Adipocyte (in vitro differentiated cells): ENCODE results near the gene ZIC4.

Experiments
- DNase-seq: peaks from one replicate; pipeline ENCODE4 v3.0.0-alpha.2; 2015; ENCODE audit warnings: low read depth
- H3K27me3 ChIP-seq: replicated peaks from 2 replicates; pipeline ENCODE4 v1.7.0; 2013; ENCODE audit warnings: mild to moderate bottlenecking, low read length, moderate library complexity; ENCODE audit not compliant: control insufficient read depth, insufficient read depth
- H3K36me3 ChIP-seq: 2 replicates; pipeline ENCODE4 v1.7.0; 2013; ENCODE audit warnings: low read length, mild to moderate bottlenecking, moderate library complexity; ENCODE audit not compliant: control insufficient read depth, insufficient read depth, severe bottlenecking
- H3K4me1 ChIP-seq: 2 replicates; pipeline ENCODE4 v1.7.0; 2013; ENCODE audit warnings: mild to moderate bottlenecking, low read length, moderate library complexity; ENCODE audit not compliant: control insufficient read depth, insufficient read depth
- H3K4me3 ChIP-seq: 2 replicates; pipeline ENCODE4 v1.7.0; 2013; ENCODE audit warnings: mild to moderate bottlenecking, low read length, moderate library complexity
- H3K9ac ChIP-seq: 2 replicates; pipeline ENCODE4 v1.7.0; 2013; ENCODE audit warnings: mild to moderate bottlenecking, low read length, moderate library complexity
- H3K9me3 ChIP-seq: 2 replicates; pipeline ENCODE4 v1.7.0; 2013; ENCODE audit warnings: mild to moderate bottlenecking, low read length, moderate library complexity; ENCODE audit not compliant: control insufficient read depth

The ZIC4 gene

GRCh38 chr3:147394884-147395225 lies 11.5 kb downstream of the ZIC4 start:
- Histone ChIP-seq H3K9ac (no peak overlapping the region), H3K27me3 (peaks cover 80% of the 10 kb centered on the region), H3K9me3 (peaks cover 2% of the 10 kb centered on the region), H3K4me3 (no peak overlapping the region), H3K36me3 (no peaks in the 10 kb centered on the region), H3K4me1 (peaks cover 11% of the 10 kb centered on the region)
- DNase-seq, result no peak

- peak overlapping the region; percentile 76 for H3K4me3 ChIP-seq
- H3K4me1 ChIP-seq, result peaks cover 11% of the 10 kb centered on the region
- peaks cover 6% of the 10 kb centered on the region for H3K9me3 ChIP-seq
- no peaks in the 10 kb centered on the region for H3K36me3 ChIP-seq
- DNase-seq, result no peak
- H3K9ac ChIP-seq, result no peak overlapping the region
- H3K27me3 ChIP-seq, result peaks cover 83% of the 10 kb centered on the region
Measured at GRCh38 chr3:147393943-147394883, 12.1 kb downstream of the ZIC4 start.

GRCh38 chr3:147393261-147393942 lies 12.9 kb downstream of the ZIC4 start:
- DNase-seq, result no peak
- peaks cover 83% of the 10 kb centered on the region for H3K27me3 ChIP-seq
- H3K9me3 ChIP-seq, result peaks cover 11% of the 10 kb centered on the region
- H3K4me3 ChIP-seq, result peak overlapping the region; percentile 76
- peaks cover 11% of the 10 kb centered on the region for H3K4me1 ChIP-seq
- no peaks in the 10 kb centered on the region for H3K36me3 ChIP-seq
- no peak overlapping the region for H3K9ac ChIP-seq

- no peaks in the 10 kb centered on the region for H3K36me3 ChIP-seq
- H3K27me3 ChIP-seq, result peaks cover 83% of the 10 kb centered on the region
- H3K9ac ChIP-seq, result no peak overlapping the region
- DNase-seq, result no peak
- H3K4me1 ChIP-seq, result peaks cover 11% of the 10 kb centered on the region
- H3K9me3 ChIP-seq, result peaks cover 18% of the 10 kb centered on the region
- H3K4me3 ChIP-seq, result peak overlapping the region; percentile 67
Measured at GRCh38 chr3:147392625-147392946, 13.8 kb downstream of the ZIC4 start.

GRCh38 chr3:147391781-147392624 lies 14.3 kb downstream of the ZIC4 start:
- Histone ChIP-seq H3K27me3 (peaks cover 85% of the 10 kb centered on the region), H3K4me1 (peaks cover 11% of the 10 kb centered on the region)
- peak; percentile 23 for DNase-seq

GRCh38 chr3:147390589-147391569 lies 15.5 kb downstream of the ZIC4 start:
- Histone ChIP-seq H3K36me3 (no peaks in the 10 kb centered on the region), H3K4me3 (no peak overlapping the region)
- no peak for DNase-seq

More at GRCh38 chr3:147391781-147392624, 14.3 kb downstream of the ZIC4 start:
- Histone ChIP-seq H3K9me3 (peaks cover 19% of the 10 kb centered on the region), H3K9ac (no peak overlapping the region), H3K4me3 (peak overlapping the region; percentile 67), H3K36me3 (no peaks in the 10 kb centered on the region)

GRCh38 chr3:147389717-147390116 lies 16.6 kb downstream of the ZIC4 start:
- no peaks in the 10 kb centered on the region for H3K36me3 ChIP-seq
- peaks cover 87% of the 10 kb centered on the region for H3K27me3 ChIP-seq
- no peak overlapping the region for H3K9ac ChIP-seq
- DNase-seq, result no peak
- peaks cover 11% of the 10 kb centered on the region for H3K4me1 ChIP-seq
- peaks cover 19% of the 10 kb centered on the region for H3K9me3 ChIP-seq
- H3K4me3 ChIP-seq, result no peak overlapping the region

More at GRCh38 chr3:147390589-147391569, 15.5 kb downstream of the ZIC4 start:
- H3K4me1 ChIP-seq, result peaks cover 11% of the 10 kb centered on the region
- H3K9ac ChIP-seq, result no peak overlapping the region
- peaks cover 87% of the 10 kb centered on the region for H3K27me3 ChIP-seq
- peaks cover 19% of the 10 kb centered on the region for H3K9me3 ChIP-seq

GRCh38 chr3:147388700-147389580 lies 17.4 kb downstream of the ZIC4 start:
- Histone ChIP-seq H3K36me3 (no peaks in the 10 kb centered on the region), H3K4me1 (peaks cover 11% of the 10 kb centered on the region), H3K9ac (no peak overlapping the region), H3K4me3 (no peak overlapping the region), H3K27me3 (peaks cover 87% of the 10 kb centered on the region), H3K9me3 (peaks cover 19% of the 10 kb centered on the region)
- no peak for DNase-seq

GRCh38 chr3:147387885-147388699 lies 18.3 kb downstream of the ZIC4 start:
- H3K36me3 ChIP-seq, result no peaks in the 10 kb centered on the region
- peaks cover 19% of the 10 kb centered on the region for H3K9me3 ChIP-seq
- no peak for DNase-seq
- no peak overlapping the region for H3K4me3 ChIP-seq
- H3K27me3 ChIP-seq, result peaks cover 89% of the 10 kb centered on the region
- H3K9ac ChIP-seq, result no peak overlapping the region
- H3K4me1 ChIP-seq, result peaks cover 11% of the 10 kb centered on the region
